HEK293 (cell line): Measurements from ENCODE around the gene FAM193B.

Experiments used
- ZNF274 ChIP-seq, 2 experiments: fragments of 200-500 bp in 1 of 2; fragments of 450-650 bp in 1 of 2; sonication (Bioruptor generic) in 1 of 2; formaldehyde crosslinking in 1 of 2; IDR thresholded peaks; 2 replicates each; pipeline versions ENCODE4 v1.5.1 to v1.6.1; 2014 to 2016; ENCODE audit warnings: borderline replicate concordance in 1 of 2, inconsistent platforms in 1 of 2, low read length in 1 of 2, missing biosample characterization in 1 of 2, missing genetic modification characterization in 1 of 2
- ZNF416 ChIP-seq: fragments of 450-650 bp; formaldehyde crosslinking; IDR thresholded peaks from 2 replicates; pipeline ENCODE4 v1.5.1; 2016; ENCODE audit warnings: missing biosample characterization, missing genetic modification characterization
- ZNF704 ChIP-seq: fragments of 450-650 bp; formaldehyde crosslinking; IDR thresholded peaks from 2 replicates; pipeline ENCODE4 v1.5.1; 2016; ENCODE audit warnings: missing biosample characterization, missing genetic modification characterization

GRCh38 chr5:177511181-177511580 lies 43.2 kb downstream of the FAM193B start:
- TF ChIP-seq ZNF274 (IDR thresholded peaks at IDR 0.05; ENCODE audit: low read length) (no peak), ZNF274 (tag by site-specific recombination; IDR thresholded peaks at IDR 0.05; ENCODE audit: borderline replicate concordance) (no peak), ZNF704 (no peak), ZNF416 (tag by site-specific recombination) (no peak)
